Measurements from ENCODE around the gene CENPQ. TPM values are rescaled to one million over a fixed set of nuclear protein-coding genes. Genes with fewer than 3 reads are reported as not detected.
"Not testable (repeated sequence)": the region's sequence is repeated elsewhere in the genome, so short reads cannot be mapped to it uniquely, and the experiment has no call there.

The CENPQ gene
- total RNA-seq, 2 donors from 2014 or later, result 12.3 to 17.4 TPM

GRCh38 chr6:49483380-49483779, 20.2 kb downstream of the CENPQ start:
- ATAC-seq; H3K27ac Mint-ChIP-seq; H3K9me3 Mint-ChIP-seq; DNase-seq (ENCODE audit: low spot score in 2 of 2): not testable (repeated sequence)
- H3K36me3 Mint-ChIP-seq, result peaks cover 12% of the 10 kb centered on the region in 2 donors

DNA sequence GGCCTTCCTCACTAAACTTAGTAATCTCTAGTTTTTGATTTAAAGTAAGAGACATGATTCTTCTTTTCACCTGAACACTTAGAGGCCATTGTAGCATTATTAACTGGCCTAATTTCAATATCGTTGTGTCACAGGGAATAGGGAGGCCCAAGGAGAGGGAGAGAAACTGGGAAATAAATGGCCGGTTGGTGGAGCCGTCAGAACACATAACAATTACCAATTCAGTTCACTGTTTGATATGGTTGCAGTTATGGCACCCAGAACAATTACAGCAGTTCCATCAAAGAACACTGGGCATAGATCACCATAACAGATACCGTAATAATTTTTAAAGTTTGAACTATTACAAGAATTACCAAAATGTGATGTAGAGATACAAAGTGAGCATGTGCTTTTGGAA, 27.5 kb downstream of the CENPQ start:
- H3K36me3 Mint-ChIP-seq, result peaks cover 8 to 21% of the 10 kb centered on the region in 2 donors

GRCh38 chr6:49497304-49497703, 34.1 kb downstream of the CENPQ start:
- Mint-ChIP-seq H3K36me3 (no peaks in the 10 kb centered on the region), H3K9me3 (no peaks in the 10 kb centered on the region)
- ATAC-seq, result no peak

More for the DNA sequence above, 27.5 kb downstream of the CENPQ start:
- DNase-seq (ENCODE audit: low spot score in 2 of 2), result no peak
- no peak for ATAC-seq
- no peaks in the 10 kb centered on the region for H3K9me3 Mint-ChIP-seq
- no peak overlapping the region for H3K27ac Mint-ChIP-seq

DNA sequence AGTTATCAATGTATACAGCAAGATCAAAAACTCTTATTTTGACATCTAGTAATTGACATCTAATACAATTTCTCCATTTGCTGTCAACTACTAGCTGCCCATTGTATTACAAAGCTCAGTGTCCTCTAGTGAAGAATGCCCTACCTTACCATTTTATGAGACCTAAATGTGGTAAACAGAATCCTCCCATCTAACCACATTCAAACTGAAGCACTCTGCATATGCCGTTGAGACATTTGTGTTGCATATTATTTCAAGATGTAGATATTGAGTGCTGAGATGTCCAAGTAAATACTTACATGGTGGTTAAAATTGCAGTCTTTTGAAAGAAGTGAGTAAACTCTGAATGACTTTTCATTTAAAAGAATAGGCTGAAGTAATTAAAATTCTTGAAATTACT, 36.0 kb downstream of the CENPQ start:
- no peaks in the 10 kb centered on the region for H3K9me3 Mint-ChIP-seq
- no peak for ATAC-seq
- no peak for DNase-seq (ENCODE audit: low spot score in 2 of 2)
- no peak overlapping the region for H3K27ac Mint-ChIP-seq
- H3K36me3 Mint-ChIP-seq, result no peaks in the 10 kb centered on the region

More at GRCh38 chr6:49497304-49497703, 34.1 kb downstream of the CENPQ start:
- DNase-seq (ENCODE audit: low spot score in 2 of 2), result no peak
- no peak overlapping the region for H3K27ac Mint-ChIP-seq

DNA sequence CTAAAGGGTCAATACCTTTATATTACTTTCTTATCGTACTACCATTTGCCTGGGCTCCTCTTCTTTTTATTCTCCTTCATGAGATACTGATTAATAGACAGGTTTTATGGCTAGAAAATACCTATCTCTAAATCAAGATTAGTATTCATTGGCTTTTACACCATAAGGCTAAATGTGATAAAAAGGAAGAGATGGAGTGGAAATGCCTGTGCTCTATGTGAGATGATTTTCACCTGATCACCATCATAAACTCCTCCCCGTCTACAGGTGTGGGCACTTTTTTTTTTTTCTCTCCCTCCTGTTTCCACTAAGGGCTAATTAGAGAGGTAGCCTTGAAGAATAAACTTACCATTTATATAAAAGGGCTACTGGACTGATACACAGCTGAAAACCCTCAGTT, 36.5 kb downstream of the CENPQ start, which contains the start of gene GLYATL3:
Gene GLYATL3 (plus strand): TSS at position 301 of the 400 bp plus-strand sequence. CDS start 12,068 bp downstream, outside the sequence.
- DNase-seq (ENCODE audit: low spot score in 2 of 2) (no peak), ATAC-seq (no peak)
- no peak within 1 kb of the TSS for H3K27ac Mint-ChIP-seq
- no peaks in the 10 kb centered on the region for H3K9me3 Mint-ChIP-seq
- H3K36me3 Mint-ChIP-seq, result no peaks in the 10 kb centered on the region

DNA sequence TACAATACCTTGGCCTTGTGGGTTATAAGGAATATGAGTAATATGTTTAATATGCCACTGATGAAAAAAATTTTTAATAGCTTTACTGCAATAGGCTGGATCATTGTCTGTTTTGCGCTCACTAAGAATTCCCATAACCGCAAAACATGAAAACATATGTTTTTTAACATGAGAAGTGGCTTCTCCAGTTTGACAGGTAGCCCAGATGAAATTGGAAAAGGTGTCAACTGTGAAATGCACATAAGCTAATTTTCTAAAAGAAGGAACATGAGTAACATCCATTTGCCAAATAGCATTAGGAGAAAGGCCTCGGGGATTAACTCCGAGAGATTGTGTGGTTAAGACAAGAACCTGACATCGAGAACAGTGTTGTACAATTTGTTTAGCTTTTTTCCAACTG, 41.5 kb downstream of the CENPQ start:
- H3K9me3 Mint-ChIP-seq, result no peaks in the 10 kb centered on the region
- ATAC-seq, result no peak
- no peak for DNase-seq (ENCODE audit: low spot score in 2 of 2)
- H3K27ac Mint-ChIP-seq, result no peak overlapping the region
- no peaks in the 10 kb centered on the region for H3K36me3 Mint-ChIP-seq

GRCh38 chr6:49506569-49507111, 43.5 kb downstream of the CENPQ start:
- no peak overlapping the region for H3K27ac Mint-ChIP-seq
- H3K9me3 Mint-ChIP-seq, result no peaks in the 10 kb centered on the region
- ATAC-seq, result no peak

DNA sequence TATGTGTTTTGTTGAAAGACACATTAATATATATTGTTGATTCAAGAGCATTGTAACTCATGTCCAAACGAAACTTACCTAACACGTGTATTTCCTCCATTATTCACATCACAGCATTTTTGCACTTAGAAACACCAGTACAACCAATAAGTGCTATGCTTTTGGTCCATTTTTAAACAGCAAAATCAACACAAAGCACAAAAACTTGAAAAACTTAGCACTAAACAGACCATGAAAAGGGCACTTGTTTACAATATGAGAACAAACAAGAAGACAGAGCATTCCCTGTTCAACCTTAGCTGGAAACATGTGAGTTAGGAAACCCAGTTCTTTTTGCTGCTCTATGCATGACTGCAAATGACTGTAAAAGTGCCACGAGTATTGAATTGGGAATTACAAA, 46.2 kb downstream of the CENPQ start:
- Mint-ChIP-seq H3K36me3 (no peaks in the 10 kb centered on the region), H3K9me3 (no peaks in the 10 kb centered on the region), H3K27ac (no peak overlapping the region)
- DNase-seq (ENCODE audit: low spot score in 2 of 2), result no peak
- ATAC-seq, result no peak

More at GRCh38 chr6:49506569-49507111, 43.5 kb downstream of the CENPQ start:
- no peak for DNase-seq (ENCODE audit: low spot score in 2 of 2)
- no peaks in the 10 kb centered on the region for H3K36me3 Mint-ChIP-seq

DNA sequence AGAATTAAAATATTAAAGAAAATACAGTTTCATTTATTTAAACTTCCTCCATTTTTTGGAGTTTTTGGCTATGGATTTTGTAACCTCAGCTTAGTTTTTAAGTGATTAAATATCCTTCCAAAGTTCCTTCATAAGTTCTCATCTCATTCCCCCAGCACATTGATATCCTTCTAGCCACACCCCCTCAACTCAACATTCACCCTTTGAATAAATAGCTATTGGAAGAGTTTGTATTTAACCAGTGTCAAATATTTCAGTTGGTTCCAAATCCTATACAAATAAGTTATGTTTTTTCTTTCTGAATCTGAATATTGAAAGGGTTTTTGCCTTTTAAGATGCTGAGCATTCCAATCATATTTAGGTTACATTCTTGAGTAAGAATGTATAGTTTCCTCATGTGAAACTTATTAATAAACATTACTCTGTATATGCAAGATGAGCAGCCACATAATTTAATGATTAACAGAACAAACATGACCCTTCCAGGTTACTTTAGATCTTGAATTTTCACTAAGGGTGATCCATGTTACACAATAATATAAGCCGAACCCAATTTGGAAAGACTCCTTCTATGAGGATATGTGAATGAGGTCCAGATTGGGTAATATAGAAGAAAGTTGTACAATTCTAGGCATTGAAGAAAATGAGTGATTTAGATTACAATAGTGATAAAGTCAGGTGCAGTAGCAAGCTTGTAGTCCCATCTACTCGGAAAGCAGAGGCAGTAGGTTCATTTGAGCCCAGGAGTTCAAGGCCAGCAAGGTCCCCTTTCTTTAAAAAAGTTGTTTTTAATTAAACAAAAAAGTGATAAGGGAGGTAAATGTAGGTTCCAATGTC, 50.2 kb downstream of the CENPQ start:
- H3K9me3 Mint-ChIP-seq, result no peaks in the 10 kb centered on the region
- ATAC-seq, result no peak
- H3K36me3 Mint-ChIP-seq, result no peaks in the 10 kb centered on the region
- no peak for DNase-seq (ENCODE audit: low spot score in 2 of 2)
- H3K27ac Mint-ChIP-seq, result no peak overlapping the region

GRCh38 chr6:49514571-49515484, 51.7 kb downstream of the CENPQ start:
- no peak for ATAC-seq
- no peak overlapping the region for H3K27ac Mint-ChIP-seq
- DNase-seq (ENCODE audit: low spot score in 2 of 2), result no peak
- H3K9me3 Mint-ChIP-seq, result no peaks in the 10 kb centered on the region
- no peaks in the 10 kb centered on the region for H3K36me3 Mint-ChIP-seq

GRCh38 chr6:49515485-49516146, 52.4 kb downstream of the CENPQ start:
- no peaks in the 10 kb centered on the region for H3K9me3 Mint-ChIP-seq
- H3K36me3 Mint-ChIP-seq, result no peaks in the 10 kb centered on the region
- DNase-seq (ENCODE audit: low spot score in 2 of 2) (no peak), ATAC-seq (no peak)
- H3K27ac Mint-ChIP-seq, result no peak overlapping the region

GRCh38 chr6:49516147-49516505, 53.0 kb downstream of the CENPQ start:
- no peak for DNase-seq (ENCODE audit: low spot score in 2 of 2)
- H3K9me3 Mint-ChIP-seq, result no peaks in the 10 kb centered on the region
- H3K27ac Mint-ChIP-seq, result no peak overlapping the region
- ATAC-seq, result no peak
- no peaks in the 10 kb centered on the region for H3K36me3 Mint-ChIP-seq

DNA sequence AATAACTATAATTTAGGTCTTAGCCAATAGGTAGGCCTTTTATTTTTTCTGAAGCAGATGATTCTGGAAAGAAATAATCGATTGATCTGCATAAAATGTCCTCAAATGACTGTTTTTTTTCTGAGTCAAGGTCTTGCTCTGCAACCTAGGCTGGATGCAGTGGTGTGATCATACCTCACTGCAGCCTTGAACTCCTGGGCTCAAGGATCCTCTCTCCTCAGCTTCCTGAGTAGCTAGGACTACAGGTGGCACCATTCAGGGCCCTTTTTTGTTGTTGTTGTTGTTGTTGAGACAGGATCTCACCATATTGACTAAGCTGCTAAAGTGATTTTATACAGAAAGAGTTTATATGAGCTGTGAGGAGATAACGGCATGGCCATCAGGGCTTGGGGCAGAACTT, 54.7 kb downstream of the CENPQ start:
- DNase-seq (ENCODE audit: low spot score in 2 of 2) (no peak), ATAC-seq (no peak)
- Mint-ChIP-seq H3K36me3 (no peaks in the 10 kb centered on the region), H3K9me3 (no peaks in the 10 kb centered on the region), H3K27ac (no peak overlapping the region)

GRCh38 chr6:49519660-49520059, 56.5 kb downstream of the CENPQ start:
- ATAC-seq (no peak), DNase-seq (ENCODE audit: low spot score in 2 of 2) (no peak)
- H3K36me3 Mint-ChIP-seq, result no peaks in the 10 kb centered on the region
- no peaks in the 10 kb centered on the region for H3K9me3 Mint-ChIP-seq
- H3K27ac Mint-ChIP-seq, result no peak overlapping the region

DNA sequence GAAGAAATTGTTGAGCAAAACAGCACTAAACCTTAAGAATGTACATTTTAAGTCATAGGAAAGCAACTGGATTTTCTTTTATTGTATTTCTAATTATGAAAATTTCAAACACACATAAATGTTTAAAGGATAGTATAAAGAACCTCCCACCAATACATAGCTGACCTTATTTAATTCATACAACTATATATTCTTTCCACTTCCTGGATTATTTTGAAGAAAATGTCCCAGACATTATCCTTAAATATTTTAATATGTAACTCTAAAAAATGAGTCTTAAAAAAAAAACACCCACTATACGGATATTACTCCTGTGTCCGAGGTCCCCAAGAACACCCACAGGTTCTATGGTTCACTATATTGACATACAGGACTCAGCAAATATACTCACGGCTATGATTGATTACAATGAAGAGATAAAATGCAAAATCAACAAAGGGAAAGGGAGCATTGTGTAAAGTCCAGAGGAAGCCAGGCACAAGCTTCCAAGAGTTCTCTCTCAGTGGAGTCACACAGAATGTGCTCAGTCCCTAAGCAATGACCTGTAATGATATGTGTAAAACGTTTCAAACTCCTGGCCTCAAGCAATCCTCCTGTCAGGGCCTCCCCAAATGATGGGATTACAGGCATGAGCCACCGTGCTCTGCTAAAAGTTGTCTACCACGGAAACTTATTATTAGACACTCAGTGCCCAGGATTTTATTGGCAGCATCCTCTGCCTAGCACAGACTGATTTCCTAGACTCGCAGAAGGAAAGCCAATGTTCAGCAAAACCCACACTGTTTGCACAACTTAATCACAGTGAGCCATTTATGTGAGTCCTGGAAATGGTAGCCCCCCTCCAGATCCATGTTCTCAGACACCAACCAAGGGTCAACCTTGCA, 59.8 kb downstream of the CENPQ start:
- no peak for ATAC-seq
- no peak overlapping the region for H3K27ac Mint-ChIP-seq
- no peaks in the 10 kb centered on the region for H3K9me3 Mint-ChIP-seq
- H3K36me3 Mint-ChIP-seq, result no peaks in the 10 kb centered on the region
- DNase-seq (ENCODE audit: low spot score in 2 of 2), result no peak

DNA sequence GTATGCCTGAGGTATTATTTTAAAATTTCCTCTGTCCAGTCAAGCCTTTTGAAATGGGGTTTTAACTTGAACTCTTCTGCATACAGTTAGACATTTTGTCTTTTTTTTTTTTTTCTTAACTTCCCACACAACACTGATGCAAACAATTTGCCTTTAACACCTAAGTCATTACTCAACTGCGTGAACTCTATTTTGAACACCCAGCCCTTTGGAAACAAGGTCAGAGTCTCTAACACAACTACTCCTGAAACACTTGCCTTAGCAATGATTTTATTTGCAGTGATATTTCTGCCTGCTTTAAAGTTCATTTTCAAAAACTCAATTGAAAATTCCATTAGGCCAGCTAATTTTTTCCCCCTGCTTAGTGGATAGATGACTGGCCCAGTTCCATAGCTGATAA, 60.7 kb downstream of the CENPQ start:
- no peak for DNase-seq (ENCODE audit: low spot score in 2 of 2)
- Mint-ChIP-seq H3K27ac (no peak overlapping the region), H3K36me3 (no peaks in the 10 kb centered on the region)

More for the DNA sequence above, 60.7 kb downstream of the CENPQ start:
- H3K9me3 Mint-ChIP-seq, result no peaks in the 10 kb centered on the region
- no peak for ATAC-seq
